HEK293T (cell line): Measurements from ENCODE around the gene ZNF362.

Source experiments
- ARNT ChIP-seq: fragments of 450-650 bp; IDR thresholded peaks from 2 replicates; pipeline ENCODE4 v1.6.1; 2017; ENCODE audit warnings: mild to moderate bottlenecking
- BHLHE40 ChIP-seq: fragments of 450-650 bp; IDR thresholded peaks from 2 replicates; pipeline ENCODE4 v1.6.1; 2016; ENCODE audit warnings: mild to moderate bottlenecking, moderate library complexity, borderline replicate concordance
- ELF4 ChIP-seq: fragments of 450-650 bp; IDR thresholded peaks from 2 replicates; pipeline ENCODE4 v1.6.1; 2017; ENCODE audit warnings: antibody characterized with exemption
- FOXA1 ChIP-seq: fragments of 450-650 bp; IDR thresholded peaks from 2 replicates; pipeline ENCODE4 v1.6.1; 2016; ENCODE audit warnings: mild to moderate bottlenecking
- FOXK2 ChIP-seq: fragments of 450-650 bp; IDR thresholded peaks from 2 replicates; pipeline ENCODE4 v1.6.1; 2016; ENCODE audit warnings: mild to moderate bottlenecking
- HDGF ChIP-seq: fragments of 450-650 bp; IDR thresholded peaks from 2 replicates; pipeline ENCODE4 v1.6.1; 2017; ENCODE audit warnings: antibody characterized with exemption, borderline replicate concordance
- L3MBTL2 ChIP-seq: fragments of 450-650 bp; conservative IDR thresholded peaks from 2 replicates; pipeline ENCODE4 v1.6.1; 2016; ENCODE audit warnings: mild to moderate bottlenecking
- LEF1 ChIP-seq: fragments of 450-650 bp; IDR thresholded peaks from 2 replicates; pipeline ENCODE4 v1.6.1; 2017; ENCODE audit warnings: mild to moderate bottlenecking, borderline replicate concordance
- NFRKB ChIP-seq: fragments of 450-650 bp; IDR thresholded peaks from 2 replicates; pipeline ENCODE4 v1.6.1; 2016; ENCODE audit warnings: mild to moderate bottlenecking, moderate library complexity
- PKNOX1 ChIP-seq: fragments of 450-650 bp; IDR thresholded peaks from 2 replicates; pipeline ENCODE4 v1.6.1; 2016
- SP1 ChIP-seq: fragments of 450-650 bp; IDR thresholded peaks from 2 replicates; pipeline ENCODE4 v1.6.1; 2017
- SUZ12 ChIP-seq: fragments of 450-650 bp; IDR thresholded peaks from 2 replicates; pipeline ENCODE4 v1.6.1; 2016; ENCODE audit warnings: mild to moderate bottlenecking
- TARDBP ChIP-seq: fragments of 450-650 bp; IDR thresholded peaks from 2 replicates; pipeline ENCODE4 v1.6.1; 2016

- no peak for TF ChIP-seq NFRKB
- no peak for TF ChIP-seq BHLHE40
- TF ChIP-seq HDGF = no peak
- TF ChIP-seq PKNOX1 = no peak
- TF ChIP-seq LEF1 = no peak
- no peak for TF ChIP-seq ARNT
- TF ChIP-seq SP1 = no peak
- TF ChIP-seq FOXK2 = no peak
- no peak for TF ChIP-seq FOXA1
- TF ChIP-seq ELF4 = no peak
- TF ChIP-seq L3MBTL2 = no peak
- TF ChIP-seq TARDBP = no peak
- no peak for TF ChIP-seq SUZ12
Measured at GRCh38 chr1:33295023-33295422, 38.7 kb downstream of the ZNF362 start.
